IMR-90 (cell line): ENCODE data around the gene STXBP4. TPM values are rescaled to one million over a fixed set of nuclear protein-coding genes. Genes with fewer than 3 reads are reported as not detected.
A peak's percentile ranks its signal among the peaks of the same experiment; 100 is the strongest.

Experiments
- ATAC-seq: fragments of 200-7000 bp; cut with Tn5 transposase; 2 replicates; pipeline ENCODE4 v1.9.1; 2020; ENCODE audit warnings: low read depth, mild to moderate bottlenecking, moderate library complexity
- BruUV-seq: library from RNA; stranded (reverse); fragments of 400-500 nt; replicated peaks from 2 replicates; lab custom pipeline; 2021; lab: Mats Ljungman, UMichigan
- CTCF ChIA-PET: fragments of 300-600 bp; formaldehyde crosslinking; extraction: SDS; loops from one replicate; lab custom pipeline; 2021; ENCODE audit warnings: antibody characterized with exemption; lab: Yijun Ruan, JAX
- POLR2A ChIA-PET: fragments of 300-600 bp; sonication (Branson Sonifier 250); formaldehyde crosslinking; loops from one replicate; lab custom pipeline; 2022; ENCODE audit warnings: antibody characterized with exemption; ENCODE audit not compliant: unreplicated experiment; lab: Charles Lee
- DNase-seq: peaks from one replicate; pipeline ENCODE4 v3.0.0; 2013
- H2AFZ ChIP-seq: replicated peaks from 2 replicates; pipeline ENCODE3; 2013; ENCODE audit warnings: low read length, mild to moderate bottlenecking; ENCODE audit not compliant: poor library complexity
- H2AK5ac ChIP-seq: 2 replicates; pipeline ENCODE4 v1.6.1; 2013; ENCODE audit warnings: low read depth, low read length, inconsistent platforms
- H2AK9ac ChIP-seq: replicated peaks from 2 replicates; pipeline ENCODE3; 2013; ENCODE audit warnings: mild to moderate bottlenecking, low read depth, low read length, moderate library complexity; ENCODE audit not compliant: poor library complexity
- H2BK120ac ChIP-seq: 2 replicates; pipeline ENCODE4 v1.6.1; 2013; ENCODE audit warnings: low read depth, low read length, inconsistent platforms
- H2BK15ac ChIP-seq: 3 replicates; pipeline ENCODE4 v1.6.1; 2013; ENCODE audit warnings: low read depth, low read length, inconsistent platforms
- H2BK20ac ChIP-seq: 2 replicates; pipeline ENCODE4 v1.6.1; 2013; ENCODE audit warnings: low read depth, mild to moderate bottlenecking, inconsistent platforms, low read length, moderate library complexity
- H2BK5ac ChIP-seq: 2 replicates; pipeline ENCODE4 v1.6.1; 2013; ENCODE audit warnings: mild to moderate bottlenecking, low read depth, low read length, inconsistent platforms; ENCODE audit not compliant: poor library complexity, severe bottlenecking
- H3K14ac ChIP-seq: replicated peaks from 2 replicates; pipeline ENCODE4 v1.6.1; 2013; ENCODE audit warnings: low read depth, low read length, inconsistent platforms
- H3K18ac ChIP-seq: 2 replicates; pipeline ENCODE4 v1.6.1; 2013; ENCODE audit warnings: low read depth, low read length, control low read depth
- H3K23ac ChIP-seq: 2 replicates; pipeline ENCODE4 v1.6.1; 2013; ENCODE audit warnings: low read depth, low read length, inconsistent platforms
- H3K27ac ChIP-seq: 2 replicates; pipeline ENCODE4 v1.5.1; 2013; ENCODE audit warnings: mild to moderate bottlenecking, control low read depth, low read length; ENCODE audit not compliant: insufficient read depth
- H3K27me3 ChIP-seq: 2 replicates; pipeline ENCODE4 v1.6.1; 2013; ENCODE audit warnings: low read length; ENCODE audit not compliant: control insufficient read depth, insufficient read depth
- H3K36me3 ChIP-seq: 2 replicates; pipeline ENCODE4 v1.6.1; 2013; ENCODE audit warnings: low read length, mixed read lengths; ENCODE audit not compliant: control insufficient read depth, insufficient read depth
- H3K4ac ChIP-seq: 2 replicates; pipeline ENCODE4 v1.6.1; 2013; ENCODE audit warnings: low read depth, low read length, inconsistent platforms
- H3K4me1 ChIP-seq: 2 replicates; pipeline ENCODE4 v1.6.1; 2013; ENCODE audit warnings: low read length, mixed read lengths; ENCODE audit not compliant: control insufficient read depth, insufficient read depth
- H3K4me2 ChIP-seq: 2 replicates; pipeline ENCODE4 v1.6.1; 2013; ENCODE audit warnings: low read depth, mild to moderate bottlenecking, control low read depth, low read length, moderate library complexity
- H3K4me3 ChIP-seq: 2 replicates; pipeline ENCODE4 v1.5.1; 2013; ENCODE audit warnings: low read depth, mild to moderate bottlenecking, control low read depth, low read length, moderate library complexity; ENCODE audit not compliant: insufficient read depth
- H3K56ac ChIP-seq: 2 replicates; pipeline ENCODE4 v1.6.1; 2013; ENCODE audit warnings: low read length, inconsistent platforms; ENCODE audit not compliant: insufficient read depth; ENCODE audit errors: extremely low read depth
- H3K79me1 ChIP-seq, 2 experiments: 2 replicates each; pipeline ENCODE4 v1.6.1; 2013; ENCODE audit warnings: low read length in 2 of 2, inconsistent platforms in 1 of 2, low read depth in 1 of 2
- H3K9ac ChIP-seq: 2 replicates; pipeline ENCODE4 v1.6.1; 2013; ENCODE audit warnings: low read depth, low read length, control low read depth
- H3K9me1 ChIP-seq: 2 replicates; pipeline ENCODE4 v1.6.1; 2013; ENCODE audit warnings: low read length, inconsistent platforms; ENCODE audit not compliant: insufficient read depth
- H3K9me3 ChIP-seq: 2 replicates; pipeline ENCODE4 v1.6.1; 2013; ENCODE audit warnings: low read length; ENCODE audit not compliant: control insufficient read depth, insufficient read depth
- H4K20me1 ChIP-seq: 2 replicates; pipeline ENCODE4 v1.6.1; 2013; ENCODE audit warnings: low read length, inconsistent platforms; ENCODE audit not compliant: insufficient read depth
- H4K5ac ChIP-seq: 2 replicates; pipeline ENCODE4 v1.6.1; 2013; ENCODE audit warnings: mild to moderate bottlenecking, low read depth, low read length, control low read depth
- H4K8ac ChIP-seq, 2 experiments: 2 replicates each; pipeline ENCODE4 v1.6.1; 2013; ENCODE audit warnings: low read depth in 2 of 2, low read length in 2 of 2, control low read depth in 1 of 2, inconsistent platforms in 1 of 2
- H4K91ac ChIP-seq: 2 replicates; pipeline ENCODE4 v1.6.1; 2013; ENCODE audit warnings: low read depth, low read length, inconsistent platforms; ENCODE audit not compliant: insufficient read depth
- BHLHE40 ChIP-seq: fragments of 150-350 bp; IDR thresholded peaks from 2 replicates; pipeline ENCODE4 v1.6.1; 2016; ENCODE audit warnings: mild to moderate bottlenecking, low read depth, low read length
- POLR2A ChIP-seq: IDR thresholded peaks from 2 replicates; pipeline ENCODE4 v1.6.1; 2012; ENCODE audit warnings: mild to moderate bottlenecking, low read depth, low read length
- RFX5 ChIP-seq: IDR thresholded peaks from 2 replicates; pipeline ENCODE4 v1.8.0; 2012; ENCODE audit warnings: low read depth, mild to moderate bottlenecking, low read length, moderate library complexity
- SMC3 ChIP-seq: fragments of 150-350 bp; IDR thresholded peaks from 2 replicates; pipeline ENCODE4 v1.6.1; 2016; ENCODE audit warnings: low read depth, mild to moderate bottlenecking, antibody characterized with exemption, low read length, moderate library complexity
- WGBS, 2 experiments: methylation state at CpG; one replicate each; pipeline versions ENCODE4 v1.1.5 to v1.1.7; 2013; ENCODE audit warnings: missing lambda C conversion rate in 2 of 2; ENCODE audit not compliant: insufficient read length in 1 of 2; ENCODE audit errors: extremely low coverage in 2 of 2; 5-methylcytosine and 5-hydroxymethylcytosine counted together
- dilution Hi-C: fragments of 300-500 bp; cut with HindIII; formaldehyde crosslinking; loops from one replicate; pipeline ENCODE4 v1.14.3; 2018; ENCODE audit warnings: low sequenced_read_pairs; ENCODE audit not compliant: unreplicated experiment
- in situ Hi-C: fragments of 300-500 bp; cut with MboI; formaldehyde crosslinking; loops from 3 replicates; pipeline ENCODE4 v1.14.3; 2019; ENCODE audit warnings: low sequenced_read_pairs, inconsistent platforms, mixed read lengths
- intact Hi-C: fragments of 100-400 bp; cut with micrococcal nuclease; formaldehyde crosslinking; loops from 2 replicates; pipeline ENCODE4 v1.10.0; 2022
- polyA plus RNA-seq, 3 experiments: library from polyadenylated mRNA; depleted of rRNA; stranded (reverse); fragments of >200 nt; gene quantifications; 2 replicates each; pipeline ENCODE4 v1.2.3, GENCODE V29; 2012; ENCODE audit warnings: low replicate concordance in 1 of 3
- total RNA-seq: library from RNA; depleted of rRNA; stranded (reverse); fragments of >200 nt; gene quantifications from 2 replicates; pipeline ENCODE4 v1.2.3, GENCODE V29; 2012

STXBP4 gene
- total and polyA plus RNA-seq, 2 of the 4 experiments (the other 2 are of a cell fraction): 4.1 to 20.4 TPM

DNA sequence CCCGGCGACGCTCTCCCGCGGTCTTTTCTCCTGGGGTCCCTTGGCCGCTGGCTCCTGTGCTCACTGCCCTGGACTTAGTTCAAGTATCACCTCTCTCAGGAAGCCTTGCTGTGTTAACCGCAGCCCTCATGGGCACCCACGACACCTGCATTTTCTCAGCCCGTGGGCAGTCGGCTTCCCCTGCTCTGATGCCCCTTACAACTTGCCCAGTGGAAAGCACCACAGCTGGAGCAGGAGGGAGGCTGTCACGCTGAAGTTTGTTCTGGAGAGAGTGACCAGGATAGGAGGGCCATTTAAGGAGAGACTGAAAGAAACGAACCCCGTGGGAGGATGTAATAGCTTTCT, 395 bp downstream of the STXBP4 start:
- Histone ChIP-seq H4K8ac (peak overlapping the region; percentile 69 to 95), H2BK15ac (peak overlapping the region; percentile 71; the same call in 1 of the 3 replicates), H3K4me3 (peak overlapping the region; percentile 83), H3K4me2 (peak overlapping the region; percentile 68), H3K18ac (peak overlapping the region; percentile 75), H2BK5ac (peak overlapping the region; percentile 77), H3K14ac (peak overlapping the region; percentile 84), H3K4me1 (no peaks in the 10 kb centered on the region), H4K91ac (peak overlapping the region; percentile 60; the same call in 1 of the 2 replicates), H2AFZ (peak overlapping the region; percentile 97), H3K79me1 (peaks cover 26 to 48% of the 10 kb centered on the region in 2 experiments), H4K20me1 (no peaks in the 10 kb centered on the region), H3K27ac (peak overlapping the region; percentile 87), H3K23ac (peak overlapping the region; percentile 99), H2BK120ac (peak overlapping the region; percentile 75), H3K36me3 (no peaks in the 10 kb centered on the region), H3K9ac (peak overlapping the region; percentile 96), H3K4ac (peak overlapping the region; percentile 90), H2AK5ac (no peak overlapping the region), H3K9me3 (no peaks in the 10 kb centered on the region), H2AK9ac (peak overlapping the region; percentile 59), H4K5ac (peak overlapping the region; percentile 76), H3K56ac (peak overlapping the region; percentile 84), H3K9me1 (no peaks in the 10 kb centered on the region; the same call in 1 of the 2 replicates), H2BK20ac (peak overlapping the region; percentile 38; the same call in 1 of the 2 replicates), H3K27me3 (no peaks in the 10 kb centered on the region)
- dilution Hi-C loops: no loop called here
- 6% methylated on average over 3 of the region's 13 CpGs; no CpG with 5 or more reads in 1 of the 2 experiments for WGBS, 2 experiments
- DNase-seq (peak; percentile 50), ATAC-seq (peak; percentile 62)
- no peak for TF ChIP-seq BHLHE40
- TF ChIP-seq SMC3: no peak
- 0 out of 2 replicates have a peak, but pooled peaks have one; percentile 10 for TF ChIP-seq POLR2A
- TF ChIP-seq RFX5: no peak
- intact Hi-C loops: loop anchor here (1.0 kb wide), 1 partner anchor 21 kb away; no protein-coding TSS in a partner anchor
- BruUV-seq: no TSS peak
- CTCF ChIA-PET: no interaction called here
- POLR2A ChIA-PET: no interaction called here
- in situ Hi-C loops: no loop called here
